Bronchial epithelial cell (primary cell): ENCODE data around the gene TRAM2. TPM values are rescaled to one million over a fixed set of nuclear protein-coding genes. Genes with fewer than 3 reads are reported as not detected.
A peak's percentile ranks its signal among the peaks of the same experiment; 100 is the strongest.

Experiments used
- DNase-seq: peaks from one replicate; pipeline ENCODE4 v3.0.0-alpha.2; 2010; ENCODE audit warnings: low read depth
- FAIRE-seq: peaks from 2 replicates; lab custom pipeline; 2011; peaks lifted over from hg19 to GRCh38; lab: Jason Lieb, UNC
- H3K27me3 ChIP-seq: 2 replicates; pipeline ENCODE4 v1.5.1; 2011; ENCODE audit warnings: low read length; ENCODE audit not compliant: control insufficient read depth, insufficient read depth
- H3K36me3 ChIP-seq: 2 replicates; pipeline ENCODE4 v1.5.1; 2011; ENCODE audit warnings: low read length; ENCODE audit not compliant: control insufficient read depth, insufficient read depth
- H3K4me3 ChIP-seq: 2 replicates; pipeline ENCODE4 v1.5.1; 2011; ENCODE audit warnings: mild to moderate bottlenecking, low read depth, low read length, control low read depth
- CTCF ChIP-seq: IDR thresholded peaks from 2 replicates; pipeline ENCODE4 v1.5.1; 2011; ENCODE audit warnings: mild to moderate bottlenecking, moderate library complexity, low read length, control low read depth, inconsistent platforms; ENCODE audit not compliant: insufficient read depth, severe bottlenecking
- total RNA-seq: library from RNA; depleted of rRNA; stranded (reverse); fragments of >200 nt; gene quantifications from 2 replicates; pipeline ENCODE4 v1.2.1, GENCODE V29; 2014

TRAM2 gene
- total RNA-seq, 1 donor from 2014 or later, result 4.2 TPM

GRCh38 chr6:52517502-52518278, 59.2 kb downstream of the TRAM2 start:
- no peaks in the 10 kb centered on the region for H3K27me3 ChIP-seq
- DNase-seq (peak; percentile 92), FAIRE-seq (no peak)
- H3K4me3 ChIP-seq, result no peak overlapping the region
- TF ChIP-seq CTCF, result no peak
- peaks cover 1% of the 10 kb centered on the region for H3K36me3 ChIP-seq

GRCh38 chr6:52516943-52517342, 59.9 kb downstream of the TRAM2 start:
- no peak for TF ChIP-seq CTCF

DNA sequence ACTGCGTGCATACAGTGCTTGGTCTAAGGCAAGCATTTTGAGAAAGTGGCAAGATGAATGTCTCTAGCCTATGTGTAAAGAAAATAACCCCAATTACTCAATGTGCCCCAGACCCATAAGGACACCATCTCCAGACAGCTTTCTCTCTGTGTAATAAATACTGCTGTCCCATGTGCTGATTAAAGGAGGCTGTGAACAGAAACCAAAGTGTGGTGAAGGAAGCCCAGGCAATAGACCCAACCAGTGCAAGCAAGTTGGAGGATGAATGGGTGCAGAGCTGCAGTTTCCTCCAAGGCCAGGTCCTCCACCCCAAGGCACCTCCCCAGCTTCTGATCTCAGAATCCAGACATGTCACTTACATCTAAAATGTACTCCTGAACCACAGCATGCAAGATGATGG, 60.6 kb downstream of the TRAM2 start:
- H3K4me3 ChIP-seq, result no peak overlapping the region
- FAIRE-seq, result no peak
- DNase-seq, result no peak

More at GRCh38 chr6:52516943-52517342, 59.9 kb downstream of the TRAM2 start:
- no peak for DNase-seq
- Histone ChIP-seq H3K4me3 (no peak overlapping the region), H3K27me3 (no peaks in the 10 kb centered on the region), H3K36me3 (peaks cover 1% of the 10 kb centered on the region)
- FAIRE-seq, result no peak

GRCh38 chr6:52515219-52515960, 61.5 kb downstream of the TRAM2 start:
- Histone ChIP-seq H3K27me3 (no peaks in the 10 kb centered on the region), H3K4me3 (no peak overlapping the region), H3K36me3 (peaks cover 1% of the 10 kb centered on the region)
- no peak for TF ChIP-seq CTCF
- FAIRE-seq (no peak), DNase-seq (peak; percentile 90)

More for the DNA sequence above, 60.6 kb downstream of the TRAM2 start:
- H3K36me3 ChIP-seq, result peaks cover 1% of the 10 kb centered on the region
- no peaks in the 10 kb centered on the region for H3K27me3 ChIP-seq
- TF ChIP-seq CTCF, result no peak

DNA sequence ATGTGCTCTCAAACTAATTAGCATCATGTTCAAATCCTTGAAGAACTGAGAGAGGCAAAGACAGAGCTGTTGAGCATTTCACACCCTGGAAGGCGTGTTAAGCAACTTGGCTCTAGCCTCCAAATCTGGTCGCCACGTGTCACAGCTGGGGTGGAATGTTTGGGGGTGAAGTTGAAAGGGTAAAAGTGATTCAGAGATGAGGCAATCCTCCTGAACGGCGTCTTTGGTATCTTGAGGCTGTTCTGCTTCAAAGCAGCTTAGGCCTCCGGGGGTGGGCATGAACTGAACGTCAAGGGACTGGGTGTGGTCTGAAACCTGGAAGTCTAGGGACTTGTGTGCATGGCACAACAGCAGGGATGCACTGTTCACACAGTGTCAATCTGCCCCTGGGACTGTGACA, 62.3 kb downstream of the TRAM2 start:
- TF ChIP-seq CTCF, result no peak
- H3K4me3 ChIP-seq, result no peak overlapping the region
- DNase-seq (peak; percentile 87), FAIRE-seq (no peak)
- peaks cover 1% of the 10 kb centered on the region for H3K36me3 ChIP-seq
- H3K27me3 ChIP-seq, result no peaks in the 10 kb centered on the region
